Measurements from ENCODE around the gene STMP1.

DNA sequence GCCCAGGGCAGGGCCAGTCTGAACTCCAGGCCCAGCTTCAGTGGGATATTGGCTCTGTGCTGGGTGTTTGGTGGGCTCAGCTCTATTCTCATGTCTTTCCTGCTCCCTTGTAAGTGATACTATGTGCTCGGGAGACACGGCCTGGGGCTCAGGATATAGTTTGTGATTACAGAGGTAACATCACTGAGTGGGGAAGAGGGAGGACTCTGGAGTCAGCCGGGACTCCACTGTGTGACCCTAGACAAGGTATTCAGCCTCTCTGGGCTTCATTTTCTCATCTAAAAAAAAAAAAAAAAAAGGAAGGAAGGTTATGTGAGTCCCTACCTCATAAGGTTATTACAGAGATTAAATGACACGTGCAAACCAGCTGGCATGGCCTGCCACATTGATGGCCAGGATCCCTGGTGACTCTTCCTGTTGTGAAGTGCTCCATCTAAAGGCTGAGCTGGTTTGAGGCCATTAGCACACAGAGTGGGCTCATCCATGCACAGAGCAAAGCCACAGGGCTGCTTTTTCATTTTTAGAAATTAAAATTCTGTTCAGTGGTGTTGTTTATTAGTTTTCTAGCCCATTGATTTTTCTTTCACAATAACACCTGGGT is 50.0 kb downstream of the STMP1 start:
- TF ChIP-seq POLR2A (IDR thresholded peaks at IDR 0.05): no peak
- TF ChIP-seq, protein P1, sequence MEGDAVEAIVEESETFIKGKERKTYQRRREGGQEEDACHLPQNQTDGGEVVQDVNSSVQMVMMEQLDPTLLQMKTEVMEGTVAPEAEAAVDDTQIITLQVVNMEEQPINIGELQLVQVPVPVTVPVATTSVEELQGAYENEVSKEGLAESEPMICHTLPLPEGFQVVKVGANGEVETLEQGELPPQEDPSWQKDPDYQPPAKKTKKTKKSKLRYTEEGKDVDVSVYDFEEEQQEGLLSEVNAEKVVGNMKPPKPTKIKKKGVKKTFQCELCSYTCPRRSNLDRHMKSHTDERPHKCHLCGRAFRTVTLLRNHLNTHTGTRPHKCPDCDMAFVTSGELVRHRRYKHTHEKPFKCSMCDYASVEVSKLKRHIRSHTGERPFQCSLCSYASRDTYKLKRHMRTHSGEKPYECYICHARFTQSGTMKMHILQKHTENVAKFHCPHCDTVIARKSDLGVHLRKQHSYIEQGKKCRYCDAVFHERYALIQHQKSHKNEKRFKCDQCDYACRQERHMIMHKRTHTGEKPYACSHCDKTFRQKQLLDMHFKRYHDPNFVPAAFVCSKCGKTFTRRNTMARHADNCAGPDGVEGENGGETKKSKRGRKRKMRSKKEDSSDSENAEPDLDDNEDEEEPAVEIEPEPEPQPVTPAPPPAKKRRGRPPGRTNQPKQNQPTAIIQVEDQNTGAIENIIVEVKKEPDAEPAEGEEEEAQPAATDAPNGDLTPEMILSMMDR (IDR thresholded peaks at IDR 0.05): no peak

Measured in adrenal gland (tissue), 5 donors.